HFFc6 (cell line): Measurements from ENCODE around the gene LRRC32. TPM values are rescaled to one million over a fixed set of nuclear protein-coding genes. Genes with fewer than 3 reads are reported as not detected.
A peak's percentile ranks its signal among the peaks of the same experiment; 100 is the strongest.

ENCODE experiments used
- DNase-seq: peaks from one replicate; pipeline ENCODE4 v3.0.0-alpha.2; 2018
- H3K27ac Mint-ChIP-seq: 2 replicates; pipeline ENCODE4 v1.8.0; 2020; ENCODE audit warnings: mild to moderate bottlenecking, mixed read lengths
- H3K27me3 Mint-ChIP-seq: 2 replicates; pipeline ENCODE4 v1.8.0; 2021; ENCODE audit warnings: mild to moderate bottlenecking, moderate library complexity, mixed read lengths; ENCODE audit not compliant: insufficient read depth
- H3K36me3 Mint-ChIP-seq: 2 replicates; pipeline ENCODE4 v1.8.0; 2021; ENCODE audit warnings: low read depth, mixed read lengths
- H3K4me1 Mint-ChIP-seq: 2 replicates; pipeline ENCODE4 v1.8.0; 2020; ENCODE audit warnings: low read depth, mixed read lengths
- H3K4me3 Mint-ChIP-seq: 2 replicates; pipeline ENCODE4 v1.8.0; 2020; ENCODE audit warnings: mild to moderate bottlenecking, moderate library complexity, mixed read lengths
- H3K9me3 Mint-ChIP-seq: 2 replicates; pipeline ENCODE4 v1.8.0; 2020; ENCODE audit warnings: mild to moderate bottlenecking, mixed read lengths
- total RNA-seq, 6 experiments: library from RNA; stranded (reverse); fragmentation: NEBNext Ultra II Directional; extraction: Animal tissue kit (Norgen Biotek cat#: 25700); gene quantifications; 2 replicates in 1 of 6; 3 replicates in 5 of 6; pipeline ENCODE4 v1.2.3, GENCODE V29; 2021
- TF ChIP-seq, protein P1 (sequence below): fragments of 200-600 bp; sonication (generic); IDR thresholded peaks from 2 replicates; pipeline ENCODE4 v1.5.0; 2021; ENCODE audit warnings: antibody characterized with exemption, mild to moderate bottlenecking

LRRC32 gene
- total RNA-seq, 6 experiments from 2014 or later: 0.57 to 1.3 (median 1.0) TPM

DNA sequence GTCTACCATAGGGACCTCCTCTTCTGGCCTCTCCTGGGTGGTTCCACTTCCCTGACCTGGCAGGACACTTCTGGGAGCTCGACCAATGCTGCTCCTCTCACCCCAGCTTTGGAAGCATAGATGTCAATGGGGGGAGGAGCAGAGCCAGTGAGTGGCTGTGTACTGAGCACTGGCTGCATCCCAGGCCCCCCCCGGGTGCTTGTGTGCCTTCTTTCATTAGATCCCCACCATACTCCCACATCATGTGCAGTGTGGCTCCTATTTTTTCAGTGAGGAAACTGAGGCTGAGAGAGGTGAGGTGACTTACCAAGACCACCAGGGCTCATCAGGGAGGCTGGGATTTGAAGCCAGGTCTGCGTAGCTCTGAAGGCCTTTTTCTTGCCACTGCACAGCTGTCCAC, 44.3 kb downstream of the LRRC32 start:
- no peak for DNase-seq
- H3K4me1 Mint-ChIP-seq: peaks cover 38% of the 10 kb centered on the region
- TF ChIP-seq, protein P1, sequence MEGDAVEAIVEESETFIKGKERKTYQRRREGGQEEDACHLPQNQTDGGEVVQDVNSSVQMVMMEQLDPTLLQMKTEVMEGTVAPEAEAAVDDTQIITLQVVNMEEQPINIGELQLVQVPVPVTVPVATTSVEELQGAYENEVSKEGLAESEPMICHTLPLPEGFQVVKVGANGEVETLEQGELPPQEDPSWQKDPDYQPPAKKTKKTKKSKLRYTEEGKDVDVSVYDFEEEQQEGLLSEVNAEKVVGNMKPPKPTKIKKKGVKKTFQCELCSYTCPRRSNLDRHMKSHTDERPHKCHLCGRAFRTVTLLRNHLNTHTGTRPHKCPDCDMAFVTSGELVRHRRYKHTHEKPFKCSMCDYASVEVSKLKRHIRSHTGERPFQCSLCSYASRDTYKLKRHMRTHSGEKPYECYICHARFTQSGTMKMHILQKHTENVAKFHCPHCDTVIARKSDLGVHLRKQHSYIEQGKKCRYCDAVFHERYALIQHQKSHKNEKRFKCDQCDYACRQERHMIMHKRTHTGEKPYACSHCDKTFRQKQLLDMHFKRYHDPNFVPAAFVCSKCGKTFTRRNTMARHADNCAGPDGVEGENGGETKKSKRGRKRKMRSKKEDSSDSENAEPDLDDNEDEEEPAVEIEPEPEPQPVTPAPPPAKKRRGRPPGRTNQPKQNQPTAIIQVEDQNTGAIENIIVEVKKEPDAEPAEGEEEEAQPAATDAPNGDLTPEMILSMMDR: no peak
- H3K27me3 Mint-ChIP-seq: peaks cover 6% of the 10 kb centered on the region
- peaks cover 10% of the 10 kb centered on the region for H3K36me3 Mint-ChIP-seq
- H3K4me3 Mint-ChIP-seq: no peak overlapping the region
- H3K27ac Mint-ChIP-seq: no peak overlapping the region
- peaks cover 14% of the 10 kb centered on the region for H3K9me3 Mint-ChIP-seq

- Mint-ChIP-seq H3K27me3 (peaks cover 6% of the 10 kb centered on the region), H3K4me3 (no peak overlapping the region), H3K9me3 (peaks cover 14% of the 10 kb centered on the region), H3K36me3 (peaks cover 10% of the 10 kb centered on the region), H3K27ac (no peak overlapping the region), H3K4me1 (peaks cover 43% of the 10 kb centered on the region)
- no peak for DNase-seq
- TF ChIP-seq, protein P1: no peak
Observed at GRCh38 chr11:76625472-76626186, 44.9 kb downstream of the LRRC32 start.

DNA sequence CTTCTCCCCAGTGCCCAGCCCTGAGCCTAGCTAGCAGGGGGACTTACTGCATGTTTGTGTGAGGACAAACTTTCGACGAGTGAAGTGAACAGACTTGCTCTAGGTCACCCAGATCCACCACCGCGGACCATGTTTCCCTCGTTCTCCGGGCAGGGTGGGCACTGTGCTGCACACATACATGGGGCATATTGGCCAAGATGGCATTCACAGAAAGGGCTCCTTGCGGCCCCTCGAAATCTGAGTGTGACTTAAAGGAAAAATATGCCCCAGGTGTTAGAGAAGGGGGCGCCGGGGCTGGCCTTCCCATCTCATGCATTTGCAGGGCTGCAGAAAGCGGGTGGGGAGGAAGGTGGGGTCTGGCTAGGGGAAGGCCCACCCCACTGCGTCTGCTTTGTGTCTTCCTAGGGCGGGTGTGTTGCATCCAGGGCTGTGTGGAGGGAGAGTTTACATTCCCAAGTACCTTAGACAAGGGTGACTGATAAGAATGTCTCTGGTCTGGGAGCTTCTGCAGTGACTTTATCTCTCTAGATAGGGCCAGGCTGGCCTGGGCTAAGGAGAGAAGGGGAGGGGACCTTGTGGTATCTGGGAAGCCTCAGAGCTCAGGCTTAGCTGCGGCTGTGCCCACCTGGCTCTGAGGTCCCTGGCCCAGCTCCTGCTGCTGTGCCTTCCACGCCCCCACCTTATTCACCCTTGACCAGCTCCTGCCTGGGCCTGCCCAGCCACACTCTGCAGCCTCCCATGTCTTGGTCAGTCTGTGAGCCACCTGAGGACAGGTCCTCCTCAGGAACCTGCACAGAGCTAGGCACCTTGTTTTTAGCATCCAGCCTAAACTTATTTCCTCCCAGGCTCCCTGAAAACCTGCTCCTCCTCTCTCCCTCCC, 45.8 kb downstream of the LRRC32 start:
- Mint-ChIP-seq H3K4me1 (peaks cover 40% of the 10 kb centered on the region), H3K36me3 (peaks cover 10% of the 10 kb centered on the region), H3K4me3 (no peak overlapping the region), H3K9me3 (peaks cover 14% of the 10 kb centered on the region), H3K27ac (no peak overlapping the region; the same call in 1 of the 2 replicates), H3K27me3 (peaks cover 6% of the 10 kb centered on the region)
- no peak for DNase-seq
- TF ChIP-seq, protein P1: no peak

- TF ChIP-seq, protein P1: no peak
- peaks cover 35% of the 10 kb centered on the region for H3K4me1 Mint-ChIP-seq
- no peak for DNase-seq
- peaks cover 11% of the 10 kb centered on the region for H3K36me3 Mint-ChIP-seq
- peaks cover 6% of the 10 kb centered on the region for H3K27me3 Mint-ChIP-seq
- H3K27ac Mint-ChIP-seq: no peak overlapping the region
- H3K9me3 Mint-ChIP-seq: peaks cover 14% of the 10 kb centered on the region
- no peak overlapping the region for H3K4me3 Mint-ChIP-seq
Observed at GRCh38 chr11:76623884-76624419, 46.6 kb downstream of the LRRC32 start.

DNA sequence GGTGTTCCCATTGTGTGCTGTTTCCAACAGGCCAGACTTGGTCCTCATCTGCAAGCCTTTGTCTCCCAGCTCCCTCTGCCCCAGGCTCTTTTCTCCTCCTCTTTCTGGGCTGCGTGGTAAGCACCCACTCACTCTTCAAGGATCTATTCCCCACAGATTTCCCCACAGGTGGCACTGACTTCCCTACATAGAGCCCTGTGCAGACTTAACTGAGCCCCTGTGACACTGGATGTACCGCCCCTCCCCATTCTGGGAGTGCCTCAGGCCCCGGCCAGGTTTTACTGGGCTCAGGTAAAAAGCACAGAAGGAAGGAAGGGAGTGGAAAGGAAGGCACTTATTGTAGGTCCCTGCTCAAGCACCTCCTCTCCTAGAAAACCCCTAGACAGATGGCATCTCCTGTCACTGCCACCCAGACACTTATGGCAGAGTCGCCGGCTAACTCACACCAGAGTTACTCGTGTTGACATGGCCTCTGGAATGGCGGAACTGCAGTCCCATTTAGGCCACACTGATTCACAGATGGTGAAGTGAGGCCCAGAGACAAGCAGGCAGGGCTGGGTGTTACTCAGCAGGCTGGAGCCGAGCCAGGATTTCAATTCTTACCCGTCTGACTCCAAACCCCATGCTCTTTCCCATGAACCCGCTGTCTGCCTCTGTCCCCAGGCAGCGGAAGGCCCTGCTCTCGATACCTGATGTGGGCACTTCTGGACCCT, 47.2 kb downstream of the LRRC32 start:
- peaks cover 10% of the 10 kb centered on the region for H3K27me3 Mint-ChIP-seq
- TF ChIP-seq, protein P1: no peak
- peaks cover 20% of the 10 kb centered on the region for H3K9me3 Mint-ChIP-seq
- peak; percentile 36 for DNase-seq
- H3K27ac Mint-ChIP-seq: peak overlapping the region; percentile 26; the same call in 1 of the 2 replicates
- peaks cover 17% of the 10 kb centered on the region for H3K36me3 Mint-ChIP-seq
- no peak overlapping the region for H3K4me3 Mint-ChIP-seq
- peaks cover 35% of the 10 kb centered on the region for H3K4me1 Mint-ChIP-seq
